ENCODE measurements around the gene TSR1. TPM values are rescaled to one million over a fixed set of nuclear protein-coding genes. Genes with fewer than 3 reads are reported as not detected.

TSR1 gene
- total RNA-seq, 1 donor from 2014 or later = 54.8 TPM

- DNase-seq (ENCODE audit: low read depth) = no peak
- no peak for TF ChIP-seq CTCF (conservative IDR thresholded peaks at IDR 0.05; ENCODE audit: low read depth, low read length)
- H3K4me3 ChIP-seq (ENCODE audit: low read depth, low read length) = no peak overlapping the region
Observed at GRCh38 chr17:2380226-2380922, 44.1 kb upstream of the TSR1 start.

GRCh38 chr17:2379489-2380225 is 43.4 kb upstream of the TSR1 start:
- TF ChIP-seq CTCF (conservative IDR thresholded peaks at IDR 0.05; ENCODE audit: low read depth, low read length) = no peak
- H3K4me3 ChIP-seq (ENCODE audit: low read depth, low read length) = no peak overlapping the region
- no peak for DNase-seq (ENCODE audit: low read depth)

- H3K4me3 ChIP-seq (ENCODE audit: low read depth, low read length) = no peak overlapping the region
- no peak for DNase-seq (ENCODE audit: low read depth)
- TF ChIP-seq CTCF (conservative IDR thresholded peaks at IDR 0.05; ENCODE audit: low read depth, low read length) = no peak
Observed at GRCh38 chr17:2378905-2379304, 42.6 kb upstream of the TSR1 start.

GRCh38 chr17:2377659-2378058 is 41.4 kb upstream of the TSR1 start:
- TF ChIP-seq CTCF (conservative IDR thresholded peaks at IDR 0.05; ENCODE audit: low read depth, low read length) = no peak
- no peak overlapping the region for H3K4me3 ChIP-seq (ENCODE audit: low read depth, low read length)
- DNase-seq (ENCODE audit: low read depth) = no peak

- no peak for DNase-seq (ENCODE audit: low read depth)
- no peak overlapping the region for H3K4me3 ChIP-seq (ENCODE audit: low read depth, low read length)
- TF ChIP-seq CTCF (conservative IDR thresholded peaks at IDR 0.05; ENCODE audit: low read depth, low read length) = no peak
Observed at GRCh38 chr17:2376107-2376506, 39.9 kb upstream of the TSR1 start.

GRCh38 chr17:2375406-2375805 is 39.1 kb upstream of the TSR1 start:
- TF ChIP-seq CTCF (conservative IDR thresholded peaks at IDR 0.05; ENCODE audit: low read depth, low read length) = no peak

More at GRCh38 chr17:2375406-2375805, 39.1 kb upstream of the TSR1 start:
- no peak for DNase-seq (ENCODE audit: low read depth)
- H3K4me3 ChIP-seq (ENCODE audit: low read depth, low read length) = no peak overlapping the region
